NCI-H774 (cell line): ENCODE measurements around the gene MTNR1A.

Experiments used
- DNase-seq: peaks from one replicate; lab custom pipeline; 2025; lab: John Stamatoyannopoulos, UW

The MTNR1A gene

GRCh38 chr4:186487726-186488125 lies 67.6 kb downstream of the MTNR1A start:
- no peak for DNase-seq

- no peak for DNase-seq
Measured at GRCh38 chr4:186486172-186486571, 69.2 kb downstream of the MTNR1A start.

GRCh38 chr4:186485561-186486062 lies 69.8 kb downstream of the MTNR1A start:
- no peak for DNase-seq

- no peak for DNase-seq
Measured at GRCh38 chr4:186485150-186485549, 70.2 kb downstream of the MTNR1A start.

GRCh38 chr4:186483656-186484055 lies 71.7 kb downstream of the MTNR1A start:
- no peak for DNase-seq
